SK-N-SH treated with all-trans-retinoic acid at 6 μM for 48 hours (cell line): ENCODE measurements around the gene MICA.

Source experiments
- ARNTL ChIP-seq: fragments of 450-650 bp; formaldehyde crosslinking; IDR thresholded peaks from 2 replicates; pipeline ENCODE4 v1.5.0; 2020; ENCODE audit warnings: low read depth, mild to moderate bottlenecking, moderate library complexity, borderline replicate concordance
- ESRRG ChIP-seq: fragments of 250-450 bp; sonication (Bioruptor Pico); IDR thresholded peaks from 2 replicates; pipeline ENCODE4 v1.6.1; 2021; ENCODE audit warnings: mild to moderate bottlenecking
- ISL1 ChIP-seq: fragments of 250-450 bp; sonication (Bioruptor Pico); IDR thresholded peaks from 2 replicates; pipeline ENCODE4 v2.1.2; 2022; ENCODE audit warnings: mild to moderate bottlenecking, moderate library complexity
- OSR1 ChIP-seq: fragments of 250-450 bp; sonication (Bioruptor Pico); IDR thresholded peaks from 2 replicates; pipeline ENCODE4 v1.8.0; 2022; ENCODE audit warnings: moderate library complexity, mild to moderate bottlenecking, inconsistent platforms
- PATZ1 ChIP-seq: fragments of 250-450 bp; sonication (Bioruptor Pico); IDR thresholded peaks from 2 replicates; pipeline ENCODE4 v1.8.0; 2020; ENCODE audit warnings: mild to moderate bottlenecking, moderate library complexity, borderline replicate concordance
- TOX ChIP-seq: fragments of 250-450 bp; sonication (Bioruptor Pico); IDR thresholded peaks from 2 replicates; pipeline ENCODE4 v1.8.0; 2021; ENCODE audit warnings: mild to moderate bottlenecking, moderate library complexity, borderline replicate concordance
- ZFP3 ChIP-seq: fragments of 250-450 bp; sonication (Bioruptor Pico); IDR thresholded peaks from 2 replicates; pipeline ENCODE4 v1.5.0; 2020; ENCODE audit warnings: mild to moderate bottlenecking, moderate library complexity
- ZNF565 ChIP-seq: fragments of 450-650 bp; formaldehyde crosslinking; conservative IDR thresholded peaks from 2 replicates; pipeline ENCODE4 v1.5.0; 2020; ENCODE audit warnings: low read depth, mild to moderate bottlenecking, moderate library complexity
- TF ChIP-seq, protein P1 (sequence below): fragments of 250-450 bp; sonication (Bioruptor Pico); IDR thresholded peaks from 2 replicates; pipeline ENCODE4 v1.5.0; 2020; ENCODE audit warnings: mild to moderate bottlenecking, moderate library complexity

- TF ChIP-seq TOX (CRISPR knock-in tag): no peak
- TF ChIP-seq ESRRG (CRISPR knock-in tag): no peak
- no peak for TF ChIP-seq ISL1 (CRISPR knock-in tag)
- TF ChIP-seq ZNF565 (CRISPR knock-in tag): no peak
- TF ChIP-seq ARNTL: no peak
- TF ChIP-seq OSR1 (CRISPR knock-in tag): no peak
- no peak for TF ChIP-seq PATZ1 (CRISPR knock-in tag)
- TF ChIP-seq ZFP3 (CRISPR knock-in tag): no peak
- TF ChIP-seq, protein P1, sequence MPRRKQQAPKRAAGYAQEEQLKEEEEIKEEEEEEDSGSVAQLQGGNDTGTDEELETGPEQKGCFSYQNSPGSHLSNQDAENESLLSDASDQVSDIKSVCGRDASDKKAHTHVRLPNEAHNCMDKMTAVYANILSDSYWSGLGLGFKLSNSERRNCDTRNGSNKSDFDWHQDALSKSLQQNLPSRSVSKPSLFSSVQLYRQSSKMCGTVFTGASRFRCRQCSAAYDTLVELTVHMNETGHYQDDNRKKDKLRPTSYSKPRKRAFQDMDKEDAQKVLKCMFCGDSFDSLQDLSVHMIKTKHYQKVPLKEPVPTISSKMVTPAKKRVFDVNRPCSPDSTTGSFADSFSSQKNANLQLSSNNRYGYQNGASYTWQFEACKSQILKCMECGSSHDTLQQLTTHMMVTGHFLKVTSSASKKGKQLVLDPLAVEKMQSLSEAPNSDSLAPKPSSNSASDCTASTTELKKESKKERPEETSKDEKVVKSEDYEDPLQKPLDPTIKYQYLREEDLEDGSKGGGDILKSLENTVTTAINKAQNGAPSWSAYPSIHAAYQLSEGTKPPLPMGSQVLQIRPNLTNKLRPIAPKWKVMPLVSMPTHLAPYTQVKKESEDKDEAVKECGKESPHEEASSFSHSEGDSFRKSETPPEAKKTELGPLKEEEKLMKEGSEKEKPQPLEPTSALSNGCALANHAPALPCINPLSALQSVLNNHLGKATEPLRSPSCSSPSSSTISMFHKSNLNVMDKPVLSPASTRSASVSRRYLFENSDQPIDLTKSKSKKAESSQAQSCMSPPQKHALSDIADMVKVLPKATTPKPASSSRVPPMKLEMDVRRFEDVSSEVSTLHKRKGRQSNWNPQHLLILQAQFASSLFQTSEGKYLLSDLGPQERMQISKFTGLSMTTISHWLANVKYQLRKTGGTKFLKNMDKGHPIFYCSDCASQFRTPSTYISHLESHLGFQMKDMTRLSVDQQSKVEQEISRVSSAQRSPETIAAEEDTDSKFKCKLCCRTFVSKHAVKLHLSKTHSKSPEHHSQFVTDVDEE (CRISPR knock-in tag): no peak
These were observed 34.9 kb upstream of the MICA start for GRCh38 chr6:31368461-31368860.
